GM18520 (cell line): ENCODE data around the gene QTRT2.

ENCODE experiments used
- ATAC-seq: cut with Tn5 transposase; IDR thresholded peaks from one replicate; pipeline ENCODE4 v1.9.1; 2021; ENCODE audit not compliant: unreplicated experiment

Gene QTRT2

DNA sequence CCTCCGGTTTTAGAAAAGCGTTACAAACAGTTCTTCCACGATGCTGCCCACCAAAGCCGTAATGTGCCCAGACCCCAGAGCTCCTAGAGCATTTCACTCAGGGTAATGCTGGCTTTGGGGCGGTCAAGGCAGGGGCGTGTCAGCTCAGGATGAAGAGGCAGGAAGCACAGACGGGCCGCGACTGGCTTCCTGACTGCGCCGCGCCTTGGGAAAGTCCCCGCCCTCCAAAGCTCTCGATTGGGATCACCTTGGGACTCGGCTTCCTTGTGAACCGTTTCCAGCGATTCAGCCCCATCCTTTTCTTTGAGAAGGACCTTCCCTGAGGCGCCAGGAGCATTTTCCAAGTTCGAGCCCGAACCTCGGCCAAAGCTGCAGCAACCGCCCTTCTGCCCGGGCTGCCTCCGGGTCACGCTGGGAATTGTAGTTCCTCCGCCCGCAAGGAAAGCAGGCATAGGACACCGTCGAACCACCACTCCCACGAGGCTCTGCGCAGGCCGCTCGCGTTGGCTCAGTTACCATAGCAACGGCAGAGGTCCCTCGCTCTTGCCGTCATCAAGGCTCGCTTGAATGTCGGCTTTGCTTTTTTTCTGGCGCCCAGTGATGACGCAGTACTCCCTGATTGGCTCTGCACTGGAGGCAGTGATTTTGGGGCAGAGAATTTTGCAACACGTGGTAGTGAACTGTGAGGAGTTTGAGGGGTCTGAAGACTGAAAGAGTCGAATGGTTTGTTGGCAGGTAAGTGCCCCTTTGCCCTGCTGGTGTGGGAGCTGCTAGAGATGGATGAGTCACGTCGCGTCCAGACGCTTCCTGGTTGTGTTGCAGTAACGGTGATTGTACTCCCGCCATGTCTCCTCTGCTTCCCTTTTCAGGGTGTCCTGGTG, at the start of gene QTRT2, which contains the start of gene CCDC191:
Gene QTRT2, plus strand, starts transcription at position 608 of the 881 bp plus-strand sequence. CDS start 8,521 bp downstream, outside the sequence.
Gene CCDC191, minus strand, starts transcription at position 397 of the 881 bp plus-strand sequence. Its CDS starts 60 bp downstream, at position 337.
- ATAC-seq: peak; percentile 96

DNA sequence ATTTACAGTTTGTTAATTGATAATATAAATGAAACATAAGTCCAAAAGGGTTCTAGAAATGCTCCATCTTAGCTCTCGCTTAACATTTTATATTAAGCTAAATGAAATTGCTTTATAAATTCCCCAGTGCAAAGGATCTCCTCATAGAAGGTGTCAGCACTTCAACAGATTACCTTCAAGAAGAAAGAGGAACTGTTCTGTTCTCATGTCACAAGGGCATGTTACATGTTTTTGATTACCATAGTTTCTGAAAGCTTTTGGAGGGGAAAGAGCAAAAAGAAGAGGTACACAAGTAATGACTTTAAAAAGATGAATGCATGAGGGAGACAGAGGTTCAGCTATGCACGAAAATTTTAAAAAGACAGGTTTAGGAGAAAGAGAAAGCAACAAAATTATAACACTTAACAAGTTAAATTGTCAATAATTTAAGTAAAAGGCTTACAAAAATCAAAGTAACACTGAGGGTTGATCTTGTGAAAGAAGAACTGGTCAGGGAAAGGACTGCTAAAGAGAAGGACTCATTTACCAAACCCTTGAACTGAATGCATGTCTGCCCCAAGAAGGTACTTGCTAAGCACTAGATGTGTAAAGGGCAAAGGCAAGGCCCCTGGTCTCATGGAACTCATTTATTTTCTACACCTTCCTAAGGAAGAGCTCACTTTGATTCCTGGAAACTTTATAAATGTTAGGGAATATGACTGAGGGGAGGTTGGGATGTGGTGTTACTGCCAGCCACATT, 45.3 kb upstream of the QTRT2 start:
- ATAC-seq: no peak

GRCh38 chr3:114014211-114014610, 42.3 kb upstream of the QTRT2 start:
- ATAC-seq: no peak

GRCh38 chr3:114019486-114019885, 37.1 kb upstream of the QTRT2 start:
- no peak for ATAC-seq

DNA sequence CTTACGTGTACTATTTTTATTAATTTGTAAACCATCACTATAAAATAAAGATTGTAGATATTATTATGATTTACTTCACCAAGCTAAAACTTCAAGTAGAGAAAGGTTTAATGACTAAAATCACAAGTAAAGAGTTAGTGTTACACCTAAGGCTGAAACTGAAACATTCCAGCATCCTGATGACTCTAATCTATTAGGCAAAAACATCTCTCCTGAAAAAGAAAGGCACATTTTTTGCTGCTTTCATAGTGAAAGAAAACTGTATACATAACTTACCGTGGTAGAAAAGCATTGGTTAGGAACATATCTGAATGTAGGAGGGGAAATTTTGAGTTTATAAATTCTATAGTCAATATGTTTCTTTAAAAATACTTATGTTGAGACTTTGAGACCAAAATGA, 35.6 kb upstream of the QTRT2 start:
- no peak for ATAC-seq

DNA sequence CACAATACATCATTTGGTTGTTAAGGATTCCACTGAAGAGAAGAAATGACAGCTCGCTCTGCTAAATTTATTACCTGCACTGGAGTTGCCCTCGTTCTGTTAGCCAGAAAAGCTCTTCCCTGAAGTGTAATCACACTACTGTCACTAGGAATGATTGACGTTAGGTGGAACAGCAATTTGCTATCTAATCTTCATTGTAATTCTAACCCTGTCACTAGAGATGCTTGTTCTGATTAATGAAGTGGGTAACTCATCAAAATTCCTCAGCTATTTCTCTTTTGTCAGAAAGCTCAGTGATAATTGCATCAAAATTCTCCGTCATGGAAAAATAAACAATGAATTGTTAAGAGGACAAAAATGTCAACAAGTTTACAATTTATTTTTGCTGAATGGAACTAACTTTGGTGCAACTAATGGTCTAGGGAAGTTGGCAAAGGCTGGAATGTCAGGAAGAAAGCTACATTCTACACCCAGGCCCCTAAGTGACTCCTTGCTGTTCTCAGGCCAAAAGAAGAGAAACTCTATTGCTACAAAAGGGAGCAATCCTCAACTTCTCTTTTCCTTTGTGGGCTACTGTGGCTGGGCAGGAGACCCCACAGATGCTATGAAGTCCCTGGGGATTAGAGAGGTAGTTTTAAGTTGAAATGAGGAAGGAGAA, 34.3 kb upstream of the QTRT2 start:
- ATAC-seq: no peak

DNA sequence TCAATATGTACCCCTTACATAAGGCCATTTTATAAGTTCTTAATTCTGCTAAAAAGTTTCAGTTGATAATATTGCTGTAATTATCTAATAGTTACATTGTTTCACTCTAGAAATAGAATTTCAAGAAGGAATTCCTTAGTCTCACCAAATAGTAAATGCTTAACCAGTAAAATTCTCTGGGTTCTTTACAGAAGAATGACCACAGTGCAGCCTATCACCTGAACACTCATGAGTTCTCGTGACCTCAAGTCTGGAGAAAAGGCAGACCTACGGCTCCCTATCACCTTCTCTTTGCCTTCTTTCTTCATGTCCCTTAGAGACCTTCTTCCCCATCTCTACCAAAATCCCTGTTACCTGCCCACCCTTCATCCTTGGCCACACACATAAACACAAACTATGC, 31.1 kb upstream of the QTRT2 start:
- no peak for ATAC-seq

DNA sequence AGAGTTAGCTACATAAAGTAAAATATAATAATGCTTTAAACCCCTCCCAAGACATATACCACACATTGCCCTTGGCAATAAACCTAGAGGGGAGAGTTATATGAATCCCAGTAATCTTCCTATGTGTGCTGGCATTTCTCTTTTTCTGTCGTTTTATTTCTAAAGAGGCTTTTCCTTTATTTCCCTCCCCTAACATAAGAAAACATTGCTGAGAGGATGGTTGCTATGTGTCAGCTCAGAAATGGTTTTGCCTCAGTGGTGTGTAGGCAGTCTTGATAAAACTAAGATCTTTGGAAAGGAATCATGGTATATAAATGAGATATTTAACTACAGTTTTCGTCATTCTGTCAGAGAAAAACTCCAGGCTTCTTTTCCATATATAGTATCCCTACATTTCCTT, 30.2 kb upstream of the QTRT2 start:
- ATAC-seq: no peak

GRCh38 chr3:114033721-114034120, 22.8 kb upstream of the QTRT2 start:
- no peak for ATAC-seq

DNA sequence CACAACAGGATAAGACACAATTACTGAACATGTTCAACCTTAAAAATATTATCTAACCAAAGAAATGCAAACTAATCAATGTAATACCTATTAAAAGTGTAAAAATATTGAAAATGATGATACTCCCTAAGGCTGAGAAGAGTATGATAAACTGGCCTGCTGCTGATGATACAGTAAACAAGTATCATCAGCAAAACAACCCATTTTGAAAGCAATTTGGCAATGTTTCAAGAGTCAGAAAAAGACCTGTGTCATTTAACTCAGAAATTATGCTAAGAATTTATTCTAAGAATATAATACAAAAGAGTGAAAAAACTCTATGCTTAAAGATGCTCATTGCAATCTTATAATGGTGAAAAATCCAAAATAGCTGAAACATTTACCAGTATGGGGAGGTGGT, 22.3 kb upstream of the QTRT2 start:
- ATAC-seq: no peak

GRCh38 chr3:114034787-114035545, 21.6 kb upstream of the QTRT2 start:
- ATAC-seq: no peak

DNA sequence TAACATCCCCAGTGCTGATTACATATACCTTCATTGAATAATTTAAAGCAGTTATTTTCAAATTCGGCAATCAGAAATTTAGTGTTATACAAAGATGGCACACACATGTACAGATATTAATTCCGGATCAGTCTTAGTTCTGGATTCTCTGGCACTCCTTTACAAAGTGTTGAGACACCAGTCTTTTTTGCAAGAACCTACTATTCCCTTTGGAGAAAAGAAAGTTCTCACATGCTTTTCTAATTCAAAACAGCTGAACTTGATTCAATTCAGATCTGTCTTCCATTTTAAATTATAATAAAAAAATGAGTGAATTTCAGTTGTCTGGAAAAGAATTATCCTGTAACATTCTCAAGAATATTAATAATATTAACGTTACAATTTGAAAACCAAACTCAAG, 20.6 kb upstream of the QTRT2 start:
- ATAC-seq: no peak

GRCh38 chr3:114043205-114043604, 13.3 kb upstream of the QTRT2 start:
- no peak for ATAC-seq

DNA sequence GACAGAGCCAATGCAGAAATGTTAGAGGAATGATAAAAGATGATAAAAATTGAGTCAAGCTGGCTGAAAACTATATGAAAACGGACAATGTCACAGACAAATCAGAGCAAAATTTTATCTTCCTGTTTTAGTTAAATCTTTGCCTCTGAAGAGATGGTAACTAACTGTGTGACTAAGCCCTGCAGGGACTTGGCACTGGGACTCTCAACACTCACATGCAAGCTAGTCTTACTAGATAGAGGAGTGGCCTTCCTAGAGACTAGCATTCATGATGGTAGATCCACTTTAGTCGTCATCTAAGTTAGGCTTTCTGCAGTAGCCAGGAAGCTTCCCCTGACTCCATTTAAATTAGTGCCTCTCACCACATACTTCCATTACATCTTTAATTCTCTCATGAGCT, 4.3 kb upstream of the QTRT2 start:
- ATAC-seq: no peak

- ATAC-seq: peak; percentile 0
These were observed 442 bp downstream of the QTRT2 start for GRCh38 chr3:114057011-114057347.

- no peak for ATAC-seq
These were observed 2.1 kb downstream of the QTRT2 start for GRCh38 chr3:114058646-114059045.

- no peak for ATAC-seq
These were observed 4.5 kb downstream of the QTRT2 start for GRCh38 chr3:114060906-114061655.

- ATAC-seq: no peak
These were observed 11.3 kb downstream of the QTRT2 start for GRCh38 chr3:114067804-114068203.

- no peak for ATAC-seq
These were observed 11.8 kb downstream of the QTRT2 start for GRCh38 chr3:114068336-114068735.

DNA sequence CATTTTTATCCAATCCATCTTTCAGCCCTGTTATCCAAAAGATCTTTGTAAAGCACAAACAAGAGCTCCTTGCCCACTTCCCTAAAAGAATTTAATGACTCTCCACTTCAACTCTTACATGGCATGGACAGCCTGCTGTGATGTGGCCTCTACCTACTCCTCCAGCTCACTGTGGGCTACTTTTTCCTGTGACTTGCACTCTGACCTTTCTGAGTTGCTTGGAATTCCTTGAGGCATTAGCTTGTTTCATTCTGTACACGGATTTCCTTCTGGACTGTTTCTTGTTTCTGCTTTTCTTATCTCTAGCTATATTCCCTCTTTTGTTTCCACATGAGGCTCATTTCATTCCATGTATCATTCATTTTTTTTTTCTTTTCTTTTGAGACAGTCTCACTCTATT, 15.2 kb downstream of the QTRT2 start:
- ATAC-seq: no peak
